Neuronal stem cell (in vitro differentiated cells): ENCODE measurements around the gene GTF3C1.

Source experiments
- DNase-seq: peaks from one replicate; pipeline ENCODE4 v3.0.0-alpha.2; 2013; ENCODE audit warnings: low spot score
- H2AFZ ChIP-seq: one replicate; pipeline ENCODE4 v1.6.1; 2013; ENCODE audit warnings: mild to moderate bottlenecking, low read length, inconsistent platforms
- H2AK5ac ChIP-seq: 2 replicates; pipeline ENCODE4 v1.6.1; 2013; ENCODE audit warnings: low read depth, mild to moderate bottlenecking, inconsistent platforms, low read length, moderate library complexity, mixed read lengths
- H2BK120ac ChIP-seq: 2 replicates; pipeline ENCODE4 v1.6.1; 2013; ENCODE audit warnings: low read depth, mild to moderate bottlenecking, inconsistent platforms, low read length, moderate library complexity, mixed read lengths
- H2BK12ac ChIP-seq: one replicate; pipeline ENCODE4 v1.6.1; 2013; ENCODE audit warnings: low read length, inconsistent platforms
- H2BK15ac ChIP-seq: 2 replicates; pipeline ENCODE4 v1.6.1; 2013; ENCODE audit warnings: mild to moderate bottlenecking, low read length, inconsistent platforms, mixed read lengths
- H2BK5ac ChIP-seq: one replicate; pipeline ENCODE4 v1.6.1; 2013; ENCODE audit warnings: inconsistent platforms, mild to moderate bottlenecking, low read length, moderate library complexity
- H3K14ac ChIP-seq: one replicate; pipeline ENCODE4 v1.6.1; 2013; ENCODE audit warnings: low read length, inconsistent platforms
- H3K18ac ChIP-seq: 2 replicates; pipeline ENCODE4 v1.6.1; 2013; ENCODE audit warnings: low read length, inconsistent platforms
- H3K23ac ChIP-seq: 2 replicates; pipeline ENCODE4 v1.6.1; 2013; ENCODE audit warnings: low read depth, mild to moderate bottlenecking, mixed read lengths, low read length, inconsistent platforms; ENCODE audit not compliant: poor library complexity
- H3K27ac ChIP-seq: replicated peaks from 3 replicates; pipeline ENCODE4 v1.5.1; 2013; ENCODE audit warnings: low read length, inconsistent platforms
- H3K27me3 ChIP-seq, 3 experiments: 2 replicates each; pipeline ENCODE4 v1.6.1; 2013; ENCODE audit warnings: low read length in 3 of 3, mild to moderate bottlenecking in 2 of 3, inconsistent platforms in 1 of 3, low read depth in 1 of 3, mixed read lengths in 1 of 3, moderate library complexity in 1 of 3; ENCODE audit not compliant: control insufficient read depth in 3 of 3, insufficient read depth in 3 of 3
- H3K36me3 ChIP-seq, 2 donors: replicated peaks in 1 of 2; 2 replicates each; pipeline ENCODE4 v1.6.1; 2013; ENCODE audit warnings: low read length in 2 of 2; ENCODE audit not compliant: control insufficient read depth in 2 of 2, insufficient read depth in 2 of 2
- H3K4ac ChIP-seq: 2 replicates; pipeline ENCODE4 v1.6.1; 2013; ENCODE audit warnings: inconsistent platforms, mild to moderate bottlenecking, low read length, moderate library complexity
- H3K4me1 ChIP-seq, 2 donors: 1 replicate in 1 of 2; 2 replicates in 1 of 2; pipeline ENCODE4 v1.6.1; 2013; ENCODE audit warnings: low read length in 2 of 2, low read depth in 1 of 2; ENCODE audit not compliant: control insufficient read depth in 2 of 2, insufficient read depth in 1 of 2
- H3K4me2 ChIP-seq: one replicate; pipeline ENCODE4 v1.6.1; 2013; ENCODE audit warnings: mild to moderate bottlenecking, low read length, inconsistent platforms; ENCODE audit not compliant: insufficient read depth, poor library complexity, severe bottlenecking
- H3K4me3 ChIP-seq, 2 donors: 2 replicates each; pipeline ENCODE4 v1.5.1; 2013; ENCODE audit warnings: low read length in 2 of 2, mild to moderate bottlenecking in 2 of 2, inconsistent platforms in 1 of 2, moderate library complexity in 1 of 2
- H3K79me1 ChIP-seq: one replicate; pipeline ENCODE4 v1.6.1; 2013; ENCODE audit warnings: low read depth, mild to moderate bottlenecking, inconsistent platforms, low read length, moderate library complexity
- H3K9ac ChIP-seq: one replicate; pipeline ENCODE4 v1.6.1; 2013; ENCODE audit warnings: mild to moderate bottlenecking, low read depth, low read length, inconsistent platforms; ENCODE audit not compliant: poor library complexity
- H3K9me3 ChIP-seq, 2 donors: replicated peaks in 1 of 2; 2 replicates each; pipeline versions ENCODE3 to v1.6.1; 2013; ENCODE audit warnings: low read length in 2 of 2, mild to moderate bottlenecking in 2 of 2, inconsistent platforms in 1 of 2, low read depth in 1 of 2, mixed read lengths in 1 of 2, moderate library complexity in 1 of 2; ENCODE audit not compliant: control insufficient read depth in 2 of 2, insufficient read depth in 1 of 2
- H4K8ac ChIP-seq: one replicate; pipeline ENCODE4 v1.6.1; 2013; ENCODE audit warnings: low read depth, mild to moderate bottlenecking, inconsistent platforms, low read length, moderate library complexity
- H4K91ac ChIP-seq: one replicate; pipeline ENCODE4 v1.6.1; 2013; ENCODE audit warnings: low read length, low read depth, mild to moderate bottlenecking, inconsistent platforms; ENCODE audit not compliant: poor library complexity
- WGBS, 2 donors: extraction: QIAGEN DNeasy Blood & Tissue Kit; methylation state at CpG; one replicate each; pipeline ENCODE4 v1.1.7; 2013; ENCODE audit warnings: missing lambda C conversion rate in 2 of 2, mixed read lengths in 1 of 2; ENCODE audit not compliant: insufficient read length in 2 of 2, insufficient replicate concordance in 1 of 2; ENCODE audit errors: extremely low coverage in 2 of 2; 5-methylcytosine and 5-hydroxymethylcytosine counted together

The GTF3C1 gene

GRCh38 chr16:27531826-27532800 is 17.6 kb downstream of the GTF3C1 start:
- Histone ChIP-seq H3K14ac (no peak overlapping the region), H4K91ac (no peak overlapping the region), H3K18ac (no peak overlapping the region), H3K9me3 (no peaks in the 10 kb centered on the region), H3K4me1 (no peaks in the 10 kb centered on the region), H3K4me3 (no peak overlapping the region), H2BK5ac (no peak overlapping the region), H2BK120ac (no peak overlapping the region), H2BK12ac (no peak overlapping the region), H3K4me2 (no peak overlapping the region), H3K27me3 (no peaks in the 10 kb centered on the region), H3K9ac (peak overlapping the region; percentile 34), H3K79me1 (peaks cover 3% of the 10 kb centered on the region), H3K4ac (no peak overlapping the region), H3K36me3 (peaks cover 58 to 99% of the 10 kb centered on the region in 2 donors), H2BK15ac (no peak overlapping the region), H3K23ac (no peak overlapping the region), H2AK5ac (no peak overlapping the region), H4K8ac (no peak overlapping the region), H3K27ac (no peak overlapping the region), H2AFZ (no peak overlapping the region)
- no CpG with 5 or more reads among the region's 19 CpGs for WGBS, 2 donors
- no peak for DNase-seq

- Histone ChIP-seq H3K4me3 (no peak overlapping the region), H2AFZ (no peak overlapping the region), H3K27me3 (no peaks in the 10 kb centered on the region), H3K79me1 (no peaks in the 10 kb centered on the region), H3K14ac (no peak overlapping the region), H3K4me1 (no peaks in the 10 kb centered on the region), H3K9ac (no peak overlapping the region), H3K18ac (no peak overlapping the region), H3K23ac (no peak overlapping the region), H3K36me3 (peaks cover 57 to 100% of the 10 kb centered on the region in 2 donors), H2BK120ac (no peak overlapping the region), H3K9me3 (peaks cover 1 to 3% of the 10 kb centered on the region in 2 donors), H2AK5ac (no peak overlapping the region), H2BK5ac (no peak overlapping the region), H2BK12ac (no peak overlapping the region), H3K4ac (no peak overlapping the region), H4K8ac (no peak overlapping the region), H3K4me2 (no peak overlapping the region), H2BK15ac (no peak overlapping the region), H4K91ac (no peak overlapping the region), H3K27ac (no peak overlapping the region)
- no CpG with 5 or more reads among the region's 2 CpGs for WGBS, 2 donors
- no peak for DNase-seq
Measured at GRCh38 chr16:27531186-27531585, 18.5 kb downstream of the GTF3C1 start.

GRCh38 chr16:27529962-27530361 is 19.8 kb downstream of the GTF3C1 start:
- no peak for DNase-seq
- Histone ChIP-seq H3K27me3 (no peaks in the 10 kb centered on the region), H3K18ac (no peak overlapping the region), H3K9me3 (peaks cover 5 to 15% of the 10 kb centered on the region in 2 donors), H2BK12ac (no peak overlapping the region), H3K27ac (no peak overlapping the region), H3K36me3 (peaks cover 62 to 100% of the 10 kb centered on the region in 2 donors), H4K91ac (no peak overlapping the region), H3K4me3 (no peak overlapping the region), H2AFZ (no peak overlapping the region), H2BK15ac (no peak overlapping the region), H2BK5ac (no peak overlapping the region), H3K79me1 (no peaks in the 10 kb centered on the region), H3K23ac (no peak overlapping the region), H2BK120ac (no peak overlapping the region), H3K14ac (no peak overlapping the region), H3K4ac (no peak overlapping the region), H3K9ac (no peak overlapping the region), H4K8ac (no peak overlapping the region), H2AK5ac (no peak overlapping the region), H3K4me1 (no peaks in the 10 kb centered on the region), H3K4me2 (no peak overlapping the region)
- WGBS, 2 donors = no CpG with 5 or more reads among the region's 6 CpGs

- no peak overlapping the region for H3K14ac ChIP-seq
- H2BK120ac ChIP-seq = no peak overlapping the region
- peaks cover 63 to 100% of the 10 kb centered on the region in 2 donors for H3K36me3 ChIP-seq
- no peak overlapping the region for H2AK5ac ChIP-seq
- DNase-seq = no peak
- no peak overlapping the region for H3K23ac ChIP-seq
- H3K27me3 ChIP-seq = no peaks in the 10 kb centered on the region
- WGBS, 2 donors = no CpG with 5 or more reads among the region's 4 CpGs
- no peak overlapping the region for H3K4me2 ChIP-seq
- H3K79me1 ChIP-seq = peaks cover 1% of the 10 kb centered on the region
- H2BK5ac ChIP-seq = no peak overlapping the region
- no peak overlapping the region for H3K4me3 ChIP-seq
- no peak overlapping the region for H2BK15ac ChIP-seq
- H3K9me3 ChIP-seq = peaks cover 7 to 15% of the 10 kb centered on the region in 2 donors
- no peak overlapping the region for H2BK12ac ChIP-seq
- no peak overlapping the region for H2AFZ ChIP-seq
- H4K8ac ChIP-seq = no peak overlapping the region
- H3K4me1 ChIP-seq = no peaks in the 10 kb centered on the region
- no peak overlapping the region for H3K18ac ChIP-seq
- no peak overlapping the region for H4K91ac ChIP-seq
- H3K27ac ChIP-seq = no peak overlapping the region
- no peak overlapping the region for H3K9ac ChIP-seq
- H3K4ac ChIP-seq = no peak overlapping the region
Measured at GRCh38 chr16:27528294-27528693, 21.4 kb downstream of the GTF3C1 start.
